SK-N-SH (cell line): ENCODE measurements around the gene SART1.

Experiments
- CTCF ChIP-seq: fragments of 200-600 bp; sonication (generic); IDR thresholded peaks from 2 replicates; pipeline ENCODE4 v1.6.1; 2017; ENCODE audit warnings: antibody characterized with exemption, mild to moderate bottlenecking, moderate library complexity
- EP300 ChIP-seq, 2 experiments: IDR thresholded peaks; 2 replicates each; pipeline versions ENCODE4 v1.4.0 to v1.6.1; 2012; ENCODE audit warnings: borderline replicate concordance in 1 of 2, low read depth in 1 of 2, low read length in 1 of 2
- FOXJ3 ChIP-seq: sonication (generic); formaldehyde crosslinking; IDR thresholded peaks from 2 replicates; pipeline ENCODE4 v1.5.1; 2020; ENCODE audit warnings: mild to moderate bottlenecking, missing genetic modification reagents
- GATA2 ChIP-seq: sonication (generic); formaldehyde crosslinking; IDR thresholded peaks from 2 replicates; pipeline ENCODE4 v1.5.0; 2020; ENCODE audit warnings: mild to moderate bottlenecking, missing genetic modification reagents
- JUND ChIP-seq: IDR thresholded peaks from 2 replicates; pipeline ENCODE4 v1.4.0; 2012
- PBX3 ChIP-seq: IDR thresholded peaks from 2 replicates; pipeline ENCODE4; 2012
- REST ChIP-seq: IDR thresholded peaks from 2 replicates; pipeline ENCODE4 v1.6.1; 2012; ENCODE audit warnings: mild to moderate bottlenecking, low read depth, low read length, moderate library complexity
- RFX5 ChIP-seq: IDR thresholded peaks from 2 replicates; pipeline ENCODE4 v1.6.1; 2012; ENCODE audit warnings: mild to moderate bottlenecking, improper control_type of control experiment, low read length
- SIN3A ChIP-seq: IDR thresholded peaks from 2 replicates; pipeline ENCODE4 v1.6.1; 2012; ENCODE audit warnings: low read depth, mild to moderate bottlenecking, low read length, moderate library complexity, borderline replicate concordance
- SMC3 ChIP-seq: IDR thresholded peaks from 2 replicates; pipeline ENCODE4 v1.6.1; 2012; ENCODE audit warnings: low read depth, low read length, improper control_type of control experiment
- TAF1 ChIP-seq: IDR thresholded peaks from 2 replicates; pipeline ENCODE4 v1.6.1; 2012; ENCODE audit warnings: low read depth, mild to moderate bottlenecking, low read length, moderate library complexity, borderline replicate concordance
- USF2 ChIP-seq: fragments of 150-350 bp; IDR thresholded peaks from 2 replicates; pipeline ENCODE4 v1.6.1; 2017; ENCODE audit warnings: antibody characterized with exemption, low read length, low read depth, borderline replicate concordance

- no peak for TF ChIP-seq USF2
- TF ChIP-seq CTCF, result no peak
- no peak for TF ChIP-seq REST
- TF ChIP-seq SIN3A, result no peak
- TF ChIP-seq RFX5, result no peak
- no peak for TF ChIP-seq SMC3
- TF ChIP-seq FOXJ3, result no peak
- TF ChIP-seq TAF1, result no peak
- TF ChIP-seq PBX3, result no peak
- no peak for TF ChIP-seq EP300 (IDR thresholded peaks at IDR 0.05; ENCODE audit: borderline replicate concordance in 1 of 2, low read depth in 1 of 2, low read length in 1 of 2)
- TF ChIP-seq GATA2, result no peak
- no peak for TF ChIP-seq JUND
Measured at GRCh38 chr11:65944191-65944590, 17.3 kb upstream of the SART1 start.
